ENCODE measurements around the gene SEMA6A.

DNA sequence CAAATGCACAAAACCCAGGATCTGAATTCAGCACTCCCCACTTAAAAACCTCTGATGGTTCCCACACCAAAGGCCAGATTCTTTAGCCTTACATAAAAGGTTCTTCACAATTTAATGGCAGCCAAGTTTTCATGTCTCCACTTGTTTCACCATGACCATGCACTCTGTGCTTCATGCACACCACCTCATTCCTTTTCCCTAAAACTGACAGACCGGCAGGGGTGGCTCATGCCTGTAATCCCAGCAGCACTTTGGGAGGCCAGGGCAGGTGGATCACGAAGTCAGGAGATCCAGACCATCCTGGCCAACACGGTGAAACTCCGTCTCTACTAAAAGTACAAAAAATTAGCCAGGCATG, 150.4 kb downstream of the SEMA6A start:
- TF ChIP-seq CTCF (IDR thresholded peaks at IDR 0.05) = no peak
- TF ChIP-seq POLR2AphosphoS5 (IDR thresholded peaks at IDR 0.05) = no peak
- no peak for TF ChIP-seq POLR2A (IDR thresholded peaks at IDR 0.05)

All from breast epithelium (tissue), 3 donors.